Adipocyte (in vitro differentiated cells): ENCODE data around the gene RARRES1.

Experiments used
- DNase-seq: peaks from one replicate; pipeline ENCODE4 v3.0.0-alpha.2; 2015; ENCODE audit warnings: low read depth
- H3K27me3 ChIP-seq: replicated peaks from 2 replicates; pipeline ENCODE4 v1.7.0; 2013; ENCODE audit warnings: mild to moderate bottlenecking, low read length, moderate library complexity; ENCODE audit not compliant: control insufficient read depth, insufficient read depth
- H3K36me3 ChIP-seq: 2 replicates; pipeline ENCODE4 v1.7.0; 2013; ENCODE audit warnings: low read length, mild to moderate bottlenecking, moderate library complexity; ENCODE audit not compliant: control insufficient read depth, insufficient read depth, severe bottlenecking
- H3K4me1 ChIP-seq: 2 replicates; pipeline ENCODE4 v1.7.0; 2013; ENCODE audit warnings: mild to moderate bottlenecking, low read length, moderate library complexity; ENCODE audit not compliant: control insufficient read depth, insufficient read depth
- H3K4me3 ChIP-seq: 2 replicates; pipeline ENCODE4 v1.7.0; 2013; ENCODE audit warnings: mild to moderate bottlenecking, low read length, moderate library complexity
- H3K9ac ChIP-seq: 2 replicates; pipeline ENCODE4 v1.7.0; 2013; ENCODE audit warnings: mild to moderate bottlenecking, low read length, moderate library complexity
- H3K9me3 ChIP-seq: 2 replicates; pipeline ENCODE4 v1.7.0; 2013; ENCODE audit warnings: mild to moderate bottlenecking, low read length, moderate library complexity; ENCODE audit not compliant: control insufficient read depth

Gene RARRES1

DNA sequence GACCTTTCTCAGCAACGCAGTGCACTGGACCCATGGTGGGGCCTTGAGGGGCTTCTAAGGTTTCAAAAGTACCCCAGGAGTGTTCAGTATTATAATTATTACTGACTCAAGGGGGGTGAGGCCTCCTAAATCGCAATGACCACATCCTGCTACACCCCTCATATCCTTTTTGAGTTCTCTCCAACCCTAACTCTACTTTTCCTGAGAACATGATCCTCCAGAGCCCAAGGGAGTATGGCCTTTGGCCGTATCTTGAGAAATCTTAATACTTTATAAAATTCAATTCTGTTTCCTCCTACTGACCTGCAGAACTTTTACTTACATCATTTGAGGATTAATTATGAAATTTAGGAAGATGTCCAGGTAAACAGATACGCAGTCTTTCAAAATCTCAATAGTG lies 30.4 kb upstream of the RARRES1 start:
- no peak for DNase-seq
- H3K4me1 ChIP-seq: peaks cover 12% of the 10 kb centered on the region

DNA sequence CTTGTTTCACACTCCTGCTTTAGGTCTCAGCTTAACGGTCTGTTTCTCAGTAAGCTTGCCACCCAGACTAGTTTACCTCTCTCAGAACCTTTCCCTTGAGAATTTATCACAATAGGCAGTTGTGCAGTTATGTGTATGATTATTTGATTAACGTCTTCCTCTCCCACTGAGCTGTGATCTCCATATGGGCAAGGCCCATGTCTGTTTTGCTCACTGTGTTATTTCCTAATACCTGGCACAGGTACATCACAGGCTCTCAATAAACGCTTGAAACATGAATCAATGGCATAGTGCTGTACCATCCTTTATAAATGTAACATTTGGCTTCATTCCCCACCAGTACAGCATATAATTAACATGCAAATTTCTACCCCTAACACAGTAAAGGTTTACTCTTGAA lies 29.1 kb upstream of the RARRES1 start:
- Histone ChIP-seq H3K9ac (no peak overlapping the region), H3K27me3 (no peaks in the 10 kb centered on the region), H3K36me3 (no peaks in the 10 kb centered on the region), H3K4me1 (peaks cover 12% of the 10 kb centered on the region), H3K9me3 (no peaks in the 10 kb centered on the region), H3K4me3 (no peak overlapping the region)
- no peak for DNase-seq

More for the DNA sequence above, 30.4 kb upstream of the RARRES1 start:
- Histone ChIP-seq H3K27me3 (no peaks in the 10 kb centered on the region), H3K4me3 (no peak overlapping the region), H3K9ac (no peak overlapping the region), H3K36me3 (no peaks in the 10 kb centered on the region), H3K9me3 (no peaks in the 10 kb centered on the region)

DNA sequence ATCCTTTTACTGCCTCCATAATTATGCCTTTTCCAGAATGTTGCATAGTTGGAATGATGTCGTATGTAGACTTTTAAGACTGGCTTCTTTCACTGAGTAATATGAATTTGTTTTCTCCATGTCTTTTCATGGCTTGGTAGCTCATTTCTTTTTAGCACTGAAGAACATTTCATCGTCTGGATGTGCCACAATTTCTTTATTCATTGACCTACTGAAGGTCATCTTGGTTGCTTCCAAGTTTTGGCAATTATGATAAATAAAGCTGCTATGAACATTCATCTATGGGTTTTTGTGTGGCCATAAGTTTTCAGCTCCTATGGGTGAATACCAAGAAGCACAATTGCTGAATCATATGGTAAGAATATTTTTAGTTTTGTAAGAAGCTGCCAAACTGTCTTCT lies 23.2 kb upstream of the RARRES1 start:
- no peak for DNase-seq
- Histone ChIP-seq H3K9me3 (no peaks in the 10 kb centered on the region), H3K9ac (no peak overlapping the region), H3K4me1 (no peaks in the 10 kb centered on the region), H3K27me3 (no peaks in the 10 kb centered on the region), H3K4me3 (no peak overlapping the region), H3K36me3 (no peaks in the 10 kb centered on the region)

DNA sequence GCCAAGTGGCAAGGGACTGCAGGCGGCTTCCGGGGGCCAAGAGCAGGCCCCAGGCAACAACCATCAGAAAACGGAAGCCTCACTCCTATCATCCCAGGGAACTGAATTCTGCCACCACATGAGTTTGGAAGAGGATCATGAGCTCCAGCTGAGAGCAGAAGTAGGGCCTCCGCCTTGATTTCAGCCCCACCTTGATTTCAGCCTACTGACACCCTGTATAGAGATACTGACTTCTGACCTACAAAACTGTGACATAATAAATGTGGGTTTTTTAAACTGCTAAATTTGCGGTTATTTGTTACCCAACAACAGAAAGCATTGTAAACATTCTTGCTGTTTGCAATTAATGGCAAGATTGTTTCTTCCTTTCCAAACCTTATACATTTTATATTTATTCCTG lies 21.6 kb upstream of the RARRES1 start:
- no peaks in the 10 kb centered on the region for H3K4me1 ChIP-seq
- no peaks in the 10 kb centered on the region for H3K27me3 ChIP-seq
- H3K9ac ChIP-seq: no peak overlapping the region
- H3K4me3 ChIP-seq: no peak overlapping the region
- no peaks in the 10 kb centered on the region for H3K9me3 ChIP-seq
- no peaks in the 10 kb centered on the region for H3K36me3 ChIP-seq
- no peak for DNase-seq

DNA sequence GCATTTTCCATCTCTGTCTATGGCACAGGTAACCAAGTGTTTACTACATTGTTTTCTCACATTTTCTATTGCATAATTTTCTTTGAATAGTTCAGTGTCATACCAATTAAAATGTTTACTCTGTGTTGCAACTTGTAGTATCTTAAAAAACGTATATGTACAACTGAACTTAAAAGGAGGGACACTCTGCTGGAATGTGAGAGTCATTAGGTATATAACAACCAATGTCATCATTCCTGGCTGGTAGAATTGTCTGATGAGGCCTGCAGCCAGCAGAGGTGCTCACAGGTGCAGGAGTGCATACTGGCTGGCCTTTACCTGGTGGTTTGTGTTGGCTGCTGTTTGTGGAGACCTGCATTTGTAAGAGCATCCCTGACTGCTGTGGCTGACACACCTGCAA lies 19.1 kb upstream of the RARRES1 start:
- no peak for DNase-seq
- peaks cover 11% of the 10 kb centered on the region for H3K4me1 ChIP-seq
- no peaks in the 10 kb centered on the region for H3K27me3 ChIP-seq
- H3K4me3 ChIP-seq: no peak overlapping the region
- H3K9me3 ChIP-seq: no peaks in the 10 kb centered on the region
- H3K9ac ChIP-seq: no peak overlapping the region
- no peaks in the 10 kb centered on the region for H3K36me3 ChIP-seq

DNA sequence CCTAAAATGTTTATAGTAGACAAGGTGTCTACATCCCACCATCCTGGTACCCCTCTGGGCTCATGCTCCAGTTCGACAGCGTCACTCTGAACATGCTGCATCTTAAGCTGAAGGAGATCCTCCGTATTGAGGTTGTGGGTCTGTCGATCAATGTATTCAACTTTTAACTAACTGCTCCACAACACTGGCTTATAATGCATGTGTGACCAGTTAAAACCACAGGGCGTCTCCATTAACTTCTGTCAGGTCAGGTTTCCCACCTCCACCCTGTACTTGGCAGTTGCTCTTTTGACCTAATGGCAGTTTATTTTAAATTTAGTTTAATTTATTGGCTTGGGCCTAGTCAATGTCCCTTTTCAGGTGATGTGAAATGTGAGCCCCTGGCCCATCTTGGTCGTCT lies 17.8 kb upstream of the RARRES1 start:
- no peaks in the 10 kb centered on the region for H3K9me3 ChIP-seq
- no peaks in the 10 kb centered on the region for H3K27me3 ChIP-seq
- no peak overlapping the region for H3K9ac ChIP-seq
- H3K4me3 ChIP-seq: no peak overlapping the region
- H3K36me3 ChIP-seq: no peaks in the 10 kb centered on the region
- peaks cover 11% of the 10 kb centered on the region for H3K4me1 ChIP-seq
- DNase-seq: no peak

DNA sequence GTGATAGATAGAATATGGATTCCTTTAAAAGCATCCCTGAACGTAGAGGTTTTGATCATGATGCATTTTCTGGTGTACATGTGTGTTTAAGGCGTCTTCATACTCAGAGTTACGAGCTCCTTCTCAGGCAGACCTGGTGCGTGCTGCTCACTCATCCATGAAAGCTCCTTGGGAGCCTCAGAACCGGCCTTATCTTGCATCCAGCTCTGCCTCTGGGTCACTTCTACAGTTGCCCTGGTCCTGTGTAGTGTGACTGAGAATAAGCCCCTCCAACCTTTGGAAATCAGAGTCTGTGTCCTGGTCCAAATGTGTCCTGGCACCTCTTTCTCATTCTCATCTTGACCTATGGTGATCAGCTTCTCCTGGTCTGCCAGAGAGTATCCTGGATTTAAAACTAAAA lies 17.3 kb upstream of the RARRES1 start:
- Histone ChIP-seq H3K4me1 (peaks cover 11% of the 10 kb centered on the region), H3K9me3 (no peaks in the 10 kb centered on the region)
- no peak for DNase-seq

DNA sequence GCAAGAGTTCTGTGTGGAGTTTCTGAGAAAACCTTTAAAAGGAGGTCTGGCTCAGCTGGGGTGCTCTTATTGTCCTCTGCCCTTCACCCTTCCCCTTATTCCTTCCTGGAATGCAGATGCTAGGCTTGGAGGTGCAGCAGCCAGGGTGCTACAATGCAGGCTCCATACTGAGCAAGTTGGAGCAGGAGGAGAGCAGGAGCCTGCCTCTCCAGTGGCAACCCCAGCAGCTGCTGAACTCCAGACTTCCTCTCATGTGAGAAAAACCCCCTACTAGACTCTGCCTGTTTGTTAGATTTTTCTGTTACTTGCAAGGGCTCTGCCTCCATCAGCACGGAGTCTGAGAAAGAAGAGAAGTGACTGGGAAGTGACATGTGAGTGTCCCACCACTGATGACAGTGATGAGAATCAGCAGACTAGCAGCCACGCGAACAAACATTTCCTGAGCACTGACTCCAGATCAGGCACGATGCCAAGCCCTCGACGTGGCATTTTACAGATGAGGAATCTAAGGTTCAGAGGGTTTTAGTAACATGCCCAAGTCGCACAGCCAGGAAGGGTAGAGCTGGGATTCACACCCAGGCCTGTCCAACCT lies 16.1 kb upstream of the RARRES1 start:
- no peaks in the 10 kb centered on the region for H3K36me3 ChIP-seq
- no peak overlapping the region for H3K4me3 ChIP-seq
- peaks cover 11% of the 10 kb centered on the region for H3K4me1 ChIP-seq
- DNase-seq: no peak
- no peaks in the 10 kb centered on the region for H3K9me3 ChIP-seq
- H3K9ac ChIP-seq: no peak overlapping the region
- no peaks in the 10 kb centered on the region for H3K27me3 ChIP-seq

More for the DNA sequence above, 17.3 kb upstream of the RARRES1 start:
- H3K9ac ChIP-seq: no peak overlapping the region
- H3K4me3 ChIP-seq: no peak overlapping the region
- H3K27me3 ChIP-seq: no peaks in the 10 kb centered on the region
- no peaks in the 10 kb centered on the region for H3K36me3 ChIP-seq

DNA sequence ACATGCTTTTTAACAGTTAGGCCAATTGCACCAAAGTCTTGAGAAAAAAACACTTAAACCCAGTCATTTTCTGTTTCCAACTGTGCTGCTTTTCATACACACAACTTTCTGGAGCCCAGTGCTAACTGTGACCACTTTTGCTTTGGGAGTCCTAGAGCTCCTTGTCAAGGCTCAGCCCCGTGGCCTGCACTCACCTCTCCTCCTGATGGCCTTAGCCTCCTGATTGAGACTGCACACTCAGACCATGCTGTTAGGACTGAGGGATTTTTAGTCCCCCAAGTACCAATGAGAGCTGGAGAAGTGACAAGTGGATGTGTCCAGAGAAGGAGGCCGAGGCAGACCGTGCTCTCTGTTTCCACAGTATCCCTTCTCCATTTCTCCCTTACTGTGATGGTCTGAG lies 15.2 kb upstream of the RARRES1 start:
- H3K27me3 ChIP-seq: no peaks in the 10 kb centered on the region
- peaks cover 18% of the 10 kb centered on the region for H3K4me1 ChIP-seq
- no peak for DNase-seq
- no peaks in the 10 kb centered on the region for H3K36me3 ChIP-seq
- no peaks in the 10 kb centered on the region for H3K9me3 ChIP-seq
- H3K4me3 ChIP-seq: no peak overlapping the region
- H3K9ac ChIP-seq: no peak overlapping the region

DNA sequence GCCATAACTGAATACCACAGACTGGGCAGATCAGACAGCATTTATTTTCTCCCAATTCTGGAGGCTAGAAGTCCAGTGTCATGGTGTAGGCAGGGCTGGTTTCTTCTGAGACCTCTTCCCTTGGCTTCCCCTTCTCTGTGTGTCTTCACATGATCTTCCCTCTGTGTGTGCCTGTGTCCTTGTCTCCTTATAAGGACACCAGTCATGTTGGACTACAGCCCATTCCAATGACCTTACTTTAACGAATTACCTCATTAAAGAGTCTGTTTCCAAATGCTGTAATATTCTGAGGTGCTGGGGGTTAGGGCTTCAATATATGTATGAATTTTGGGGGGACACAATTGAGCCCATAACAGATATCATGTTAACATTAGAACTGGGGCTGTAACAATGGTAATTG lies 13.3 kb upstream of the RARRES1 start:
- Histone ChIP-seq H3K4me3 (no peak overlapping the region), H3K9me3 (no peaks in the 10 kb centered on the region)
- no peak for DNase-seq

DNA sequence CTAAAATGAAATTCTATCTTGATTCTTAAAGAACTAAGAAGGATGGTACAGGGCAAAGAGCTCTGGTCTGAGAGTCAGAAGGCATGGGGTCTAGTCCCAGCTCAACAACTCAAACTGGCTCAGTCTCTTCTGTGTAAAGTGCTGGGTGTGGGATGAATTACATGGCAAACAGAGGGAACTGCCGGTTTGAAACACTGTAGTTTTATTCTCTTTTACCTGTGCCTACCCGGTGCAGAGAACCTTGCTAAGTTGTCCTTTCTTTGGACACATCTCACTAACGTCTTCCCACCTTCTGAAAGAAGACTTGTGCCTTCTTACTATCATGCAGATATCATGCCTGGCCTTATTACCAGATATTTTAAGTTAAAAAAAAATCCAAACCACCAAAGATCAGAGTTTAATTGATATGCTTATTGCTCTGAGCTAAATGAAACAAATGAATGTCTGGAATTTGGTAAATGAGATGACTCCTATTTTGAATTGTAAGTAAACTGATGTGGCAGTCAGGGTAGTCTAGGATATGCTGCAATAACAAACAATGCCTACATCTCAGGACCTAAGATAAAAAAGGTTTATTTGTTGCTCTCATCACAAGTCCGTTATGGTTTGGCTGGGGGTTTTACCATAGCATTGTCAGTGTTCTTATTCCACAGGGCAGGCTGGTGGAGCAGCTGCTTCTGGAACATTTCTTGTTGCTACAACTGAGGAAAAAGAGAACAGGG lies 12.5 kb upstream of the RARRES1 start:
- Histone ChIP-seq H3K4me3 (no peak overlapping the region), H3K9ac (no peak overlapping the region), H3K36me3 (no peaks in the 10 kb centered on the region), H3K27me3 (no peaks in the 10 kb centered on the region), H3K4me1 (peaks cover 18% of the 10 kb centered on the region), H3K9me3 (no peaks in the 10 kb centered on the region)
- no peak for DNase-seq

More for the DNA sequence above, 13.3 kb upstream of the RARRES1 start:
- H3K36me3 ChIP-seq: no peaks in the 10 kb centered on the region
- H3K4me1 ChIP-seq: peaks cover 18% of the 10 kb centered on the region
- H3K9ac ChIP-seq: no peak overlapping the region
- H3K27me3 ChIP-seq: no peaks in the 10 kb centered on the region
